ELR (cell line): ENCODE measurements around the gene IGFL4.

ENCODE experiments used
- DNase-seq: peaks from one replicate; pipeline ENCODE4 v3.0.0-alpha.2; 2015; ENCODE audit warnings: low read depth

Gene IGFL4

GRCh38 chr19:46063201-46063600 lies 22.4 kb upstream of the IGFL4 start:
- DNase-seq: no peak

GRCh38 chr19:46060012-46060411 lies 19.2 kb upstream of the IGFL4 start:
- DNase-seq: no peak

GRCh38 chr19:46058778-46059177 lies 18.0 kb upstream of the IGFL4 start:
- no peak for DNase-seq

- DNase-seq: no peak
Measured at GRCh38 chr19:46056536-46056935, 15.7 kb upstream of the IGFL4 start.

- no peak for DNase-seq
Measured at GRCh38 chr19:46052896-46053295, 12.1 kb upstream of the IGFL4 start.

DNA sequence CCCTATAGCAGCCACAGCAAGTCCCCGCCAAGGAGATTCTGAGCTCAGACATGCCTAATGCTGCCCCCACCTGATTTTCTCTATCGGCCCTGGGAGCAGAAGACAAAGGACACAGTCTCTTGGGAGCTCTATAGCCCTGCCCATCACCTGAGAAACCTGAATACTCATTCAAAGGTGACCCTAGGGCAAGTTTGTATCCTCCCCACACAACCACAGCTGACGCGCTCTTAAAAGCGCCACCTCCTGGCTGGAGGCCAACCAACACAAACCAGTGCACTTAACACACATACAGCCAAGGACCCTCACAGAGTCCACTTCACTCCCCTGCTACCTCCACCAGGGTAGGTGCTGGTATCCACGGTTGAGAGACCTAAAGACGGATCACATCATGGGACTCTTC lies 8.8 kb upstream of the IGFL4 start:
- no peak for DNase-seq

DNA sequence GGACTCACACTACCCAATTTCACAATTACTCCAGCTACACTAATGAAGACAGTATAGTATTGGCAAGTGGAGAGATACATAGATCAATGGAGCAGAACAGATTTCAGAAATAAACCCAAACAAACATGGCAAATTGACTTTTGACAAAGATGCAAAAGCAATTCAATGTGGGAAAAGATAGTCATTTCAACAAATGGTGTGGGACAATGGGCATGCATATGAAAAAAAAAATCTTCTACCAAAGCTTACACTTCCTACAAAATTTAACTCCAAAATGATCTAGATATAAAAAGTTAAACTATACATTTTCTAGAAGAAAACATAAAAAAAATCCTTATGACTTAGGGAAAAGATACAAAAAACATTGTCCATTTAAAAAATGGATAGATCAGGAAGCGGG lies 2.7 kb upstream of the IGFL4 start:
- DNase-seq: no peak

GRCh38 chr19:46042252-46042883 lies 1.6 kb upstream of the IGFL4 start:
- DNase-seq: no peak

DNA sequence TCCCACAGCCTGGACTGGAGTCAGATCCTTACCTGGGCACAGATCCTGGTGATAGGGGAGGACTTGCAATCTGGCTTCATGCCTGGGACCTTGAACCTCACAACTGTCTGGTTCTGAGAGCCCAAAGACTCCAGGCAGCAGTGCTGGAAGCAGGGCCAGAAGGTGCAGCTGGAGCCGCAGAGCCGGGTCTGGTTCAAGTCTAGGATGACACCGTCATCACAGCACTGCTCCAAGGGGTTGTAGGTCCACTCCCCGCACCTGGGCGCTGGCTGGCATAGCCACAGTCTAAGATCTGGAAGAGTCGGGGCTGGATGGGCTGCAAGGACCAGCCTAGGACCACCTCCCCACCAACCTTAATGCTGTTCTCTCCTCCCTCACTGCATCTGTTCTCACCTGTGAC lies 677 bp downstream of the IGFL4 start:
- no peak for DNase-seq

DNA sequence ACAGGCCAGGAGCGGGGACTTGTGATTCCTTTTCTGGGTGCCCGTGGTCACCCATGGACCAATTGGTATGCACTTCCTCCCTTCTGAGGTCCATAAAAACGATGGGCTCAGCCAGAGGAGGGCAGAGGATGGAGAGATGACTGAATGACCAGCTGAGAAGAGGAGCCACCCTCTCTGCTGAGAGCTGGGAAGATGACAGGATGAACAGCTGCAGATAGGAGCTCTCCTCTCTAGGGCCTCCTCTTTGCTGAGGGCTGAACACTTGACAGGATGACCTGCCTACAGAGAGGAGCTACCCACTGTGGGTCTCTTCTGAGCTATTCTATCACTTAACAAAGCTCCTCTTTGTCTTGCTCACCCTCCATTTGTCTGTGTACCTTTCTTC lies 4.1 kb downstream of the IGFL4 start:
- no peak for DNase-seq

DNA sequence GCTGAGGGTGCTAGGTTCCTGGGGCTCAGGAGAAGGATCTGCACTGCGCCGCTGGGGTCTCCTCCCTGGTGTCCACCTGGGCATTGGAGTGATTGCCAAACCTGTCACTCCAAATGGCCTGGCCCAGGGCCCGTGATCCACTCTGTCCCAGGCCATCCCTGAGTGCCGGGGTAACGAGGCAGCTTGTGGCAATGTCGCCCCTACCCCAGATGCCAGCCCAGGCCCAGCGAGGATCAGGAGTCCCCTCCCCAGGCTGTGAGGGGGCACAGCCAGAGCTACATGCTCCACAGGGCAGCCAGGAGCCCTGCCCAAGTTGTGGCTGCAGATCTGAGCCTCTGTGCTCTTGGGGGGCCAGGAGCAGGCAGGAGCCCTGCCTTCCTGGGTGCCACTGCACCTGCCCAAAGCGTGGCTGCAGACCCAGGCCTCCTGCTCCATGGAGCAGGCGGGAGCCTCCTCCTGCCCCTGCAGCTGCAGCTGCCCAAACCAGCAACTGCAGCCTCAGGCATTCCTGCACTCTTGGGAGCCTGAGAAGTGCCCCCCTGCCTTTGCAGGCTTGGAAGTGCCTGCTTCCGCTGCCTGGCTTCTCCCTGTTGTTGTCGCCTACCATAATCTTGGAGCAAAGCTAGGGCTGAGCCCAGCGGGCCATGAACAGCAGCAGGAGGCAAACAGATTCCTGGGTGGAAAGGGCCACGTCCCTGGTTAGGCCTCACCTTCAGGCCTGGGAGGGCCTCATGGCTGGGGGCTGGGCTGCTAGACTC lies 4.6 kb downstream of the IGFL4 start:
- DNase-seq: no peak

- no peak for DNase-seq
Measured at GRCh38 chr19:46035546-46035945, 5.3 kb downstream of the IGFL4 start.

DNA sequence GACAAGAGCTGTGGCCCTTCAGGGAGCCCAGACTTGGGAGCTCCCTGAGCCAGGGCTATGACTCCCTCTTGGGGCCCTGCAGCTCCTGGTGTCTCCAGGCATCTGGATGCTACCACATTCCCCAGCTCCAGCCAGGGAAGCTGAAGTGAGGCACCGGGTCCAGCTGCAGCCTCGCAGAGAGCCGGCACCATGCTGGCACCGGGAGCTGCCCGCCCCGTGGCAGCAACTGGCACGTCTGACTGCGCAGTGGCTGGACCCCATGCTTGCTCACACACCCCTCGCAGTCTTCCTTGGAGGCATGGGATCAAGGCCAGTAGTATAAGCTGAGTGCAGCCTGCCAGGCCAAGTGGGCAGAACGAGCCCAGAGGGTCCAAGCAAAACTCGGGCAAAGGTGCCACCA lies 7.4 kb downstream of the IGFL4 start:
- no peak for DNase-seq

DNA sequence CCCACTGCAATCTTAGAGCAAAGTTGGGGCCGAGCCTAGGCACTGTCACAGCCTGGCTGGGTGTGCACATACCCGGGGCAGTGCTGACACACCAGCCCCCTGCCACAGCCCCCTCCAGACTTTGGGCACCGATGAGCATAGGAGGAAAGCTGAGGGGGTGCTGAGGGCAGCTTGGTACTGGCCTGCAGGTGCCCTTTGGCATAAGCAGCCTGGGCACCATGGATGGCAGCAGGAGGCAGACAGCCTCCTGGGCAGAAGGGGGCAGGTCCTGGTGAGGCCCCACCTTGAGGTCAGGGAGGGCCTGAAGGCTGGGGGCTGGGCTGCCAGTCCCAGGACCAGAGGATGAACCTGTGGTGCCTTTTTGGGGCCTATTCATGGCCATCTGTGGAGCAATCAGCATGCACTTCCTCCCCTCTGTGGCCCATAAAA lies 8.2 kb downstream of the IGFL4 start:
- no peak for DNase-seq

GRCh38 chr19:46031781-46032596 lies 8.8 kb downstream of the IGFL4 start:
- no peak for DNase-seq

DNA sequence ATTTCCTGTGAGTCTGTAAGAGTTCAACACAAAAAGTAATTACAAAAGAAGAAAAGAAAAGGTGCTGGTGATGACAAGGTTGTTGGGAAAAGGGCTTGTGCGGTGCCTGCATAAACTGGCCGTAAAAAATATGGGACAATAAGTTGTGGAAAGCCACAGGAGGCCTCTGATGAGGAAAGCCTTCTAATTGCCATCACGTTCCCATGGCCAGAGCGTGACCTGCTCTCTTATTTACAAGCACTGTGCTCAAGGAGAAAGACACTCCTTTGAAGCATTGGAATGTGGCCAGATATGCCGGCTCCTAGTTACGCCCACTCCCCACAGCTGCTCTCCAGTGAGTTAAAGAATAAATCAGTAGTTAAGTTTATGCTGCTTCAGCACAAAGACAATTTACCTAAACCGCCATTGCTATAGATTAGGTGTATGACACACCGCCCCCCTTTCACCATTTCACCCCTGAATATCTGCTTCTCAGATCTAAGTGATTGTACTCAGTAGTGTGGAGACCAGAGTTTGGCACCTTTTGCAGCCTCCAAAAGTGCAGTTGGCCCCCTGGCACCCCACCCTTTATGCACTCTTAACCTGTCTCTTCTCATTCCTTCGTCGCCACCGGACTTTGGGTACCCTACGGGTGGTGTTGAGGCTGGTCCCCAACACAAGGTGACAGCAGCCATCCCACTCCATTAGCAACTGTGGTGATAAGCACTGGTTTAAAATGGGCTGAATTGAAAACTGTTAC lies 9.8 kb downstream of the IGFL4 start:
- no peak for DNase-seq

- no peak for DNase-seq
Measured at GRCh38 chr19:46025835-46026234, 15.0 kb downstream of the IGFL4 start.

DNA sequence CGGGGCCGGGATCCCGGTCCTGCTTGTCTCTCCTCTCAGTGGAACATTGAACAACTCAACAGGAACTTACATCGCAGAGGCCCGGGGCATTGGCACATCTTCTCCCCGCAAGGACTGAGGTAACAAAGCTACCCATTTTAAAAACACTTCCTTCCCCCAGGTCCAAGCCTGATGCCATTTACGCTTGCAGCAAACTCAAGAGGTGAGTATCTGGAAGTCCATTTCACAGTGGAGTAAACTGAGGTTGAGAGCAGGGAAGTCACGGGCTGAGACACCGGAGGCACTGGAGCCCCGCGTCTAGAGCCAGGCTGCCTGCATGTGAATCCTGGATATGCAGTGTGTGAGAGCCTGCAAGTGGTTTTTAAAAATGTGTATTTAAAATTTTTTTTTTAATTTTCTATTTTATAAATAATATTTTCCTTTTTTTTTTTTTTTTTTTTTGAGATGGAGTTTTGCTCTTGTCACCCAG lies 17.5 kb downstream of the IGFL4 start:
- DNase-seq: no peak

DNA sequence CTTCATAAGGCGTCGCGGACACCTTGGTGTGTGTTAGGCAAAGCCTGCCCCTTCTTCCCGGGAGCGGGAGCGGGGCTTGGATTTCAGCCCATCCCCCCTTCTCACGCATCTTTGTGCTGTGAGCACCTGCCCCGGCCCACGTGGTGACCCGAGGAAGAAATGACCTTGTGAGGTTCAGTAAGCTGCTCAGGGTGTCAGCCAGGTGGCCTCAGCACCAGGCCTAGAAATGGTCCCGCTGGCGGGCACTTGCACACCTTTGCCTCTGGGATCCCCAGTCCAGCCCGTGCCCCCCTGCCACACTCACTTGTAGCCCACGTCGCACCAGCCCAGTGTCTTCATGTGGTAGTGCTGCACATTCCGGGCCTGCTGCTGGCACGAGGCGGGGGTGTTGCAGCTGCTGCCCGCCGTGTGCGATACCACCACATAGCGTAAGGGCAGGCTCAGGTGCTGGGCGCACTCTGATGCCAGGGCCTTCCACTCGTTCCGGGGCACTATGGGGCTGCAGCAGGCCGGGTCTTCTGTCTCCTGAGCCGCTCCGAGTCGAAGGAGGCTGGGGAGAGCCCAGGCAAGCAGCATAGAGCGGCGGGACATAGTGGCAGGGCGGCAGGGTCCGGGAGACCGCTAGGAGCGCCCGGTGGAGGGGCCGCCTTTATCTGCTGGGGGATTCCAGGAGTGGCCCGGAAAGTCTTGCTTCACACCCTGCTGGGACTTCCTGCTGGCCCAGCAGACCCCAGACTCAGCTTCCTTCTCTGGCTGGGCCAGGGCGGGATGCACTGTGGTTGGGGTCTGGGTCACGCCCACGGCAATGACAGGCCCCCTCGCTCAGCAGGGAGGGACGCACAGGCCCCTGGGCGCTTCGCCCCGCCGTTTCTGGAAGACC lies 18.1 kb downstream of the IGFL4 start, which contains the start of gene PGLYRP1:
TSS of gene PGLYRP1 (minus strand) at position 623 of the 880 bp plus-strand sequence. CDS start at position 591, 32 bp downstream.
- no peak for DNase-seq

- DNase-seq: peak; percentile 13
Measured at GRCh38 chr19:46022061-46022430, 18.8 kb downstream of the IGFL4 start.

DNA sequence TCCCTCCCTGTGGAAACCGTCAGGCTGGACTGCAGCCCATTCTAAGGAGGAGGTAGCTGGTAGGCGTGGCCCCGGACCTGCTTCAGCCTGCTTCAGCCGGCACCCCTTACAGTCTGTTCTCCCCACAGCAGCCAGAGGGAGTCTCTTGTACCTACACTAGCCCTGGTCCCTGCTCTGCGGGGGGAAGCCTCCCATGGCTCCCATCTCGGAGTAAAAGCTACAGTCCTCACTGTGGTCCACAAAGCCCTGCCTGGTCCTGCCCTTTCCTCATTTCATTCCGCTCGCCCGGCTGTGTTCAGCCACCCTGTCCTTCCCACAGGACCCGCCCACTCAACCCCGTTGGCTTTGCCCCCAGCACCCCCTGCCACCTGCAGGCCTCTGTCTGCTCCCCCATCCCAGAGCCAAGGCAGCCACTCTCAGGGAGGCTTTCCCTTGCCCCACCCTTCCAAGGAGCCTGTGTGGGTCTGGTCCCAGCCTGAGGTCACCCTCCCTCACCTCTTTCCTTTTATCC lies 19.2 kb downstream of the IGFL4 start:
- no peak for DNase-seq
